IgD-negative memory B cell (primary cell): Measurements from ENCODE around the gene DUSP6. TPM values are rescaled to one million over a fixed set of nuclear protein-coding genes. Genes with fewer than 3 reads are reported as not detected.

Experiments
- H3K27ac Mint-ChIP-seq, 3 donors: one replicate each; pipeline ENCODE4 v1.8.0; 2020 to 2022; ENCODE audit warnings: mild to moderate bottlenecking in 3 of 3, mixed read lengths in 3 of 3, moderate library complexity in 1 of 3
- H3K27me3 Mint-ChIP-seq: one replicate; pipeline ENCODE4 v1.8.0; 2021; ENCODE audit warnings: mixed read lengths
- H3K36me3 Mint-ChIP-seq: one replicate; pipeline ENCODE4 v1.8.0; 2020; ENCODE audit warnings: mild to moderate bottlenecking, mixed read lengths
- H3K4me1 Mint-ChIP-seq, 3 donors: one replicate each; pipeline ENCODE4 v1.8.0; 2020 to 2022; ENCODE audit warnings: mixed read lengths in 3 of 3, mild to moderate bottlenecking in 1 of 3
- H3K4me3 Mint-ChIP-seq, 4 donors: one replicate each; pipeline ENCODE4 v1.8.0; 2020 to 2022; ENCODE audit warnings: mild to moderate bottlenecking in 4 of 4, mixed read lengths in 4 of 4, moderate library complexity in 3 of 4
- H3K9me3 Mint-ChIP-seq, 3 donors: one replicate each; pipeline ENCODE4 v1.8.0; 2020 to 2021; ENCODE audit warnings: mixed read lengths in 3 of 3, mild to moderate bottlenecking in 1 of 3
- polyA plus RNA-seq: library from polyadenylated mRNA; unstranded; fragments of 300-500 nt; fragmentation: Illumina TruSeq; gene quantifications from one replicate; pipeline ENCODE4 v1.2.3, GENCODE V29; 2021

DUSP6 gene
- polyA plus RNA-seq, 1 donor from 2014 or later, result 7.7 TPM

DNA sequence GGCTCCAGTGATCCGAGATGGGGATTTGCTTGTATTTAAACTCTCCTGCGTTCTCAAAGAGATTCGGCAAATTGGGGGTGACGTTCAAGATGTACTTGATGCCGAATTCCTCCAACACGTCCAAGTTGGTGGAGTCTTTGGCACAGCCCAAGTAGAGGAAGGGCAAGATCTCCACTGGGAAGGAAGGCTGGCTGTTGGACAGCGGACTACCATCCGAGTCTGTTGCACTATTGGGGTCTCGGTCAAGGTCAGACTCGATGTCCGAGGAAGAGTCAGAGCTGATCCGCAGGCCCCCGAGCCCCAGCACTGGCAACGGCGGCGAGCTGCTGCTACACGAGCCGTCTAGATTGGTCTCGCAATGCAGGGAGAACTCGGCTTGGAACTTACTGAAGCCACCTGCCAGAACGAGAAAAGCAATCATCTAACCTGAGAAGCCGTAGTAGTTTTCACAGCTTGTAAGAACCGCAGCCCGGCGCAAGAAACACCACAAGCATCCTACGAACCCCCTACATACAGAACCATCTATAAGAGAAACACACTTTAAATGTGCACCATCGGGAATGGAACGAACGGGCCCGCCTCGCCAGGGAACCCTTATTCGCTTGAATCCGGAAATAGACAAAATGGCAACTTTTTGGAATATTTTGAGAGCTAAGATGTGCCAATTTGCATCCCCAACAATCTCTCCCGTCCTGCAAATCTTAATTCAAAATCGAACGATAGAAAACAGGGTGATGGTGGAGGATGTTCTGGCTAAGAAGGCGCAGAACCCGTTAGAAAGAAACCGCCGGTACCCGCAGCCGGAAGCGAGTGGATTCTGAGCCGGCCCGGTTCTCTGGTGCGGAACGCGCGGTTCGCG is 1.4 kb downstream of the DUSP6 start:
- H3K4me3 Mint-ChIP-seq, result peak overlapping the region; percentile 85 to 99 (median 96)
- H3K36me3 Mint-ChIP-seq, result no peaks in the 10 kb centered on the region
- H3K27ac Mint-ChIP-seq, result peak overlapping the region in 2 of 3 donors; percentile 72 to 96
- H3K9me3 Mint-ChIP-seq, result no peaks in the 10 kb centered on the region
- H3K27me3 Mint-ChIP-seq, result peaks cover 1% of the 10 kb centered on the region
- peaks cover 41 to 65% (median 63%) of the 10 kb centered on the region in 3 donors for H3K4me1 Mint-ChIP-seq

GRCh38 chr12:89350260-89350629 is 2.1 kb downstream of the DUSP6 start:
- no peaks in the 10 kb centered on the region for H3K9me3 Mint-ChIP-seq
- peak overlapping the region in 2 of 3 donors; percentile 72 to 96 for H3K27ac Mint-ChIP-seq
- H3K4me1 Mint-ChIP-seq, result peaks cover 47 to 65% (median 59%) of the 10 kb centered on the region in 3 donors
- peaks cover 3% of the 10 kb centered on the region for H3K27me3 Mint-ChIP-seq
- H3K4me3 Mint-ChIP-seq, result peak overlapping the region; percentile 85 to 99 (median 96)
- H3K36me3 Mint-ChIP-seq, result no peaks in the 10 kb centered on the region

GRCh38 chr12:89349814-89350213 is 2.5 kb downstream of the DUSP6 start:
- H3K4me1 Mint-ChIP-seq, result peaks cover 47 to 62% (median 55%) of the 10 kb centered on the region in 3 donors
- H3K27ac Mint-ChIP-seq, result peak overlapping the region in 2 of 3 donors; percentile 72 to 96
- no peaks in the 10 kb centered on the region for H3K9me3 Mint-ChIP-seq
- peaks cover 2% of the 10 kb centered on the region for H3K27me3 Mint-ChIP-seq
- peak overlapping the region in 3 of 4 donors; percentile 42 to 99 (median 95) for H3K4me3 Mint-ChIP-seq
- H3K36me3 Mint-ChIP-seq, result no peaks in the 10 kb centered on the region

GRCh38 chr12:89348894-89349699 is 3.2 kb downstream of the DUSP6 start:
- H3K4me3 Mint-ChIP-seq, result peak overlapping the region in 3 of 4 donors; percentile 42 to 99 (median 95)
- H3K36me3 Mint-ChIP-seq, result peaks cover 1% of the 10 kb centered on the region
- no peaks in the 10 kb centered on the region for H3K9me3 Mint-ChIP-seq
- peaks cover 43 to 59% (median 50%) of the 10 kb centered on the region in 3 donors for H3K4me1 Mint-ChIP-seq
- no peak overlapping the region for H3K27ac Mint-ChIP-seq
- H3K27me3 Mint-ChIP-seq, result peaks cover 2% of the 10 kb centered on the region

GRCh38 chr12:89347325-89347829 is 4.9 kb downstream of the DUSP6 start:
- Mint-ChIP-seq H3K36me3 (peaks cover 4% of the 10 kb centered on the region), H3K27me3 (peaks cover 2% of the 10 kb centered on the region), H3K9me3 (no peaks in the 10 kb centered on the region), H3K4me1 (peaks cover 38 to 56% (median 47%) of the 10 kb centered on the region in 3 donors), H3K27ac (peak overlapping the region in 1 of 3 donors; percentile 68), H3K4me3 (peak overlapping the region in 3 of 4 donors; percentile 10 to 70 (median 29))

DNA sequence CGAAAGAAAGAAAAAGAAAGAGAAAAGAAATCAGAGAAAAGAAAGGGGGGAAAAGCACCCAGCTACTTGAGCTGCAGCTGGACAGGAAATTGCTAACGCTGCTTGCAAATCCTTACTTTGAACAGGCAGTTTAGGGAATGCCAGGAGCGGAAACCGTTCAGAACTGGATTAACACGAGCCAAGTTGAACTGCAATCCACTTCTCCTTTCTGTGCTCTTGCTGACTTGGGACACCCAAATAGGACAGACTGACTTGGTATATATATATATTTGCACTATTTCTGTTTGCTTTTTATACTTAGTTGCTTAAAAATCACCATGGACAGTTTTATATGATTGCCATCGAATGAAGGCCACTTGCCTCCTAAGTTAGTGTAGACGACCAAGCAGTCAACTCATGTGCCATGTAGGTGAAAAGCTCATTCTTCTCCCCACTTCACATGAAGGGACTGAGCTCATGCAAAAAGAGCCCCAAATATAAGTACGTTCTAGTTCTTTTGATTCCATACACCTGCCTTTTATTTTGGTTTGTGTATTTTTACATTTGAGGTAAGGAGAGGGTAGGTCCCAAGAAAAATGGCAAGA is 5.5 kb downstream of the DUSP6 start:
- peaks cover 2% of the 10 kb centered on the region for H3K27me3 Mint-ChIP-seq
- H3K4me1 Mint-ChIP-seq, result peaks cover 37 to 53% (median 42%) of the 10 kb centered on the region in 3 donors

DNA sequence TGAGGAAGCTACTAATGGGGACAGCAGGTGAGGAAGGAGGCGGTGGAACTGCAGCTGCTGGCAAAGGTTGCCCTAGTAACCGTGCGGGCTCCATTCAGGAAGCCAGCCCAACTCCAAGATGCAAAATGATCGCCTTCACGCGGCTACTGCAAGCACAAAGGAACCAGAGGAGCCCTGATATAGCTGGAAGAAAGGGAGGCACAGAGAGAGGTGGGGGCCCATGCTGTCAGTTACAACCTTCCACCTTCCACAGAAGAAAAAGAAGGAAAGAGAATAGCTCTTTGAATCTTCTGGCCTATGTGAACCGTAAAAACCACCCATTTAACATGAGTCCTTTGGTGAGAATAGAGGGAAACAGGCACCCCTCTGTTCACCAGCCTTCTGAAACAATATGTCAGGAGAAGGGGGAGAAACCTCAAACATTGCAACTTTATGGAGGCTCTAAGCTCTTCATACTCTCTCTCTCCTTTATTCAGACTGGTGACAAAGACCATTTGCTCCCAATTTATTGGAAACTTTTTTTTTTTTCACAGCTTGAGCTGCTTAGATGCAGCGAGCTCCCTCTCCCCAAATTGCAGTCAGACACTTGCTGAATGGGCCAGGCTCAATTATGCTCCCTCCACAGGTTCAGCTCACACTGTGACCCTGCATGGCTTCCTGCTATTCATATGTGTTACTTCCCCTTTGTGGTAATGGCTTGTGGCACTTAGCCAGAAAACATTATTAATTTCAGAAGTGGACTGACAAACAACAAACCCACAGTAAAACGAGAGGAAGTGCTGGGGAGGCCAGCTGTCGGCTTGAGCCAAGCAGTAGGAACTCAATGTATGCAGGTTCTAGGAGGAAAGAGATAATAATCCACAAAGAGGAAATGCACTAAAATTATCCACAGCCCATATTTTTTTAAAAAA is 6.2 kb downstream of the DUSP6 start:
- H3K27ac Mint-ChIP-seq, result peak overlapping the region; percentile 8 to 74 (median 72)
- peaks cover 4% of the 10 kb centered on the region for H3K36me3 Mint-ChIP-seq
- no peaks in the 10 kb centered on the region for H3K9me3 Mint-ChIP-seq
- H3K27me3 Mint-ChIP-seq, result peaks cover 2% of the 10 kb centered on the region
- peaks cover 37 to 52% (median 37%) of the 10 kb centered on the region in 3 donors for H3K4me1 Mint-ChIP-seq
- H3K4me3 Mint-ChIP-seq, result peak overlapping the region; percentile 27 to 92 (median 80)

More for the DNA sequence above, 5.5 kb downstream of the DUSP6 start:
- Mint-ChIP-seq H3K4me3 (peak overlapping the region; percentile 27 to 92 (median 80)), H3K27ac (peak overlapping the region in 2 of 3 donors; percentile 8 to 74), H3K36me3 (peaks cover 4% of the 10 kb centered on the region), H3K9me3 (no peaks in the 10 kb centered on the region)

- peaks cover 2% of the 10 kb centered on the region for H3K27me3 Mint-ChIP-seq
- H3K9me3 Mint-ChIP-seq, result no peaks in the 10 kb centered on the region
- H3K36me3 Mint-ChIP-seq, result peaks cover 4% of the 10 kb centered on the region
- peaks cover 30 to 45% (median 30%) of the 10 kb centered on the region in 3 donors for H3K4me1 Mint-ChIP-seq
- H3K4me3 Mint-ChIP-seq, result no peak overlapping the region
- no peak overlapping the region for H3K27ac Mint-ChIP-seq
These were observed 6.9 kb downstream of the DUSP6 start for GRCh38 chr12:89345376-89345775.

GRCh38 chr12:89344862-89345202 is 7.5 kb downstream of the DUSP6 start:
- peaks cover 25 to 40% (median 28%) of the 10 kb centered on the region in 3 donors for H3K4me1 Mint-ChIP-seq
- no peak overlapping the region for H3K27ac Mint-ChIP-seq

GRCh38 chr12:89344043-89344861 is 8.0 kb downstream of the DUSP6 start:
- Mint-ChIP-seq H3K27ac (no peak overlapping the region), H3K9me3 (no peaks in the 10 kb centered on the region), H3K27me3 (peaks cover 2% of the 10 kb centered on the region), H3K36me3 (peaks cover 4% of the 10 kb centered on the region), H3K4me1 (peaks cover 19 to 35% (median 26%) of the 10 kb centered on the region in 3 donors), H3K4me3 (peak overlapping the region in 1 of 4 donors; percentile 36)

More at GRCh38 chr12:89344862-89345202, 7.5 kb downstream of the DUSP6 start:
- H3K9me3 Mint-ChIP-seq, result no peaks in the 10 kb centered on the region
- H3K4me3 Mint-ChIP-seq, result peak overlapping the region in 1 of 4 donors; percentile 36
- H3K36me3 Mint-ChIP-seq, result peaks cover 4% of the 10 kb centered on the region
- H3K27me3 Mint-ChIP-seq, result peaks cover 2% of the 10 kb centered on the region

- no peak overlapping the region for H3K27ac Mint-ChIP-seq
- peaks cover 16 to 26% (median 20%) of the 10 kb centered on the region in 3 donors for H3K4me1 Mint-ChIP-seq
- H3K27me3 Mint-ChIP-seq, result peaks cover 2% of the 10 kb centered on the region
- H3K9me3 Mint-ChIP-seq, result no peaks in the 10 kb centered on the region
- H3K4me3 Mint-ChIP-seq, result no peak overlapping the region
- peaks cover 4% of the 10 kb centered on the region for H3K36me3 Mint-ChIP-seq
These were observed 9.2 kb downstream of the DUSP6 start for GRCh38 chr12:89343127-89343526.

- H3K27me3 Mint-ChIP-seq, result peaks cover 2% of the 10 kb centered on the region
- H3K27ac Mint-ChIP-seq, result no peak overlapping the region
- no peak overlapping the region for H3K4me3 Mint-ChIP-seq
- H3K36me3 Mint-ChIP-seq, result peaks cover 4% of the 10 kb centered on the region
- peaks cover 0 to 6% (median 6%) of the 10 kb centered on the region in 3 donors for H3K4me1 Mint-ChIP-seq
- H3K9me3 Mint-ChIP-seq, result no peaks in the 10 kb centered on the region
These were observed 11.4 kb downstream of the DUSP6 start for GRCh38 chr12:89340861-89341260.

- Mint-ChIP-seq H3K27ac (no peak overlapping the region), H3K4me3 (no peak overlapping the region), H3K9me3 (no peaks in the 10 kb centered on the region), H3K36me3 (peaks cover 2% of the 10 kb centered on the region), H3K27me3 (no peaks in the 10 kb centered on the region), H3K4me1 (no peaks in the 10 kb centered on the region)
These were observed 12.8 kb downstream of the DUSP6 start for GRCh38 chr12:89339526-89339925.
